ENCODE measurements around the gene SCGB1A1.

- TF ChIP-seq POLR2A (IDR thresholded peaks at IDR 0.05; ENCODE audit: low read length) (no peak), GATA1 (IDR thresholded peaks at IDR 0.05; ENCODE audit: low read depth, low read length) (no peak)
These were observed 38.6 kb downstream of the SCGB1A1 start for GRCh38 chr11:62457478-62457877.
